ENCODE measurements around the gene ZFX. TPM values are rescaled to one million over a fixed set of nuclear protein-coding genes. Genes with fewer than 3 reads are reported as not detected.
"Not testable (repeated sequence)": the region's sequence is repeated elsewhere in the genome, so short reads cannot be mapped to it uniquely, and the experiment has no call there.

ZFX gene
- total RNA-seq, 1 donor from 2014 or later, result 59.1 TPM

DNA sequence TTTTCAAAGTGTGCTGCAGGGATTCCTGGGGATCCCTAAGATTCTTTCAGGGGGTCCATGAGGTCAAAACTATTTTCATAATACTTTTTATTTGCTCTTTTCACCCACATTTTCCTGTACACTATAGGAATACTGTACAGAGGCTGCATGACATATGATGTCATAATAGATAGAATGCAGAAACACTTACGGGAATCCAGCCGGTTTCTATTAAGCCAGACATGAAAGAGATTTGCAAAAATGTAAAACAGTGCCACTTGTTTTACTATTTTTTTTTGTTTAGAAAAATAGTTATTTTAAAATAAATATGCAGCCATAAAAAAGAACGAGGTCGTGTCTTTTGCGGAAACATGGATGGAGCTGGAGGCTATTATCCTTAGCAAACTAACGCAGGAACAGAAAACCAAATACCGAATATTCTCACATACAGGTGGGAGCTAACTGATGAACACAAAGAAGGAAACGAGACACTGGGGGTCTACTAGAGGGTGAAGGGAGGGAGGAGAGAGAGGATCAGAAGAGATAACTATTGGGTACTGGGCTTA, 5.0 kb downstream of the ZFX start:
- Mint-ChIP-seq H3K27me3 (ENCODE audit: insufficient read depth, low read depth) (no peaks in the 10 kb centered on the region), H3K36me3 (peaks cover 18% of the 10 kb centered on the region), H3K9me3 (no peaks in the 10 kb centered on the region), H3K27ac (no peak overlapping the region), H3K4me1 (peaks cover 23% of the 10 kb centered on the region), H3K4me3 (no peak overlapping the region)
- Histone ChIP-seq H3F3A (ENCODE audit: low read depth) (peaks cover 30% of the 10 kb centered on the region), H3K4me2 (no peak overlapping the region), H3K9ac (no peak overlapping the region), H3K9me3 (ENCODE audit: low read depth) (no peaks in the 10 kb centered on the region), H3K4me1 (peaks cover 24% of the 10 kb centered on the region), H3K79me2 (ENCODE audit: low read depth) (peaks cover 92% of the 10 kb centered on the region), H2AFZ (replicated peaks) (no peak overlapping the region), H3K4me3 (no peak overlapping the region), H3K27ac (no peak overlapping the region), H4K20me1 (ENCODE audit: low read depth) (peaks cover 64% of the 10 kb centered on the region), H3K27me3 (no peaks in the 10 kb centered on the region), H3K36me3 (peaks cover 19% of the 10 kb centered on the region)
- no peak for DNase-seq (ENCODE audit: low spot score)
- TF ChIP-seq EZH2phosphoT487 (IDR thresholded peaks at IDR 0.05) (no peak), EZH2 (IDR thresholded peaks at IDR 0.05) (no peak)
- TF ChIP-seq, protein P1, sequence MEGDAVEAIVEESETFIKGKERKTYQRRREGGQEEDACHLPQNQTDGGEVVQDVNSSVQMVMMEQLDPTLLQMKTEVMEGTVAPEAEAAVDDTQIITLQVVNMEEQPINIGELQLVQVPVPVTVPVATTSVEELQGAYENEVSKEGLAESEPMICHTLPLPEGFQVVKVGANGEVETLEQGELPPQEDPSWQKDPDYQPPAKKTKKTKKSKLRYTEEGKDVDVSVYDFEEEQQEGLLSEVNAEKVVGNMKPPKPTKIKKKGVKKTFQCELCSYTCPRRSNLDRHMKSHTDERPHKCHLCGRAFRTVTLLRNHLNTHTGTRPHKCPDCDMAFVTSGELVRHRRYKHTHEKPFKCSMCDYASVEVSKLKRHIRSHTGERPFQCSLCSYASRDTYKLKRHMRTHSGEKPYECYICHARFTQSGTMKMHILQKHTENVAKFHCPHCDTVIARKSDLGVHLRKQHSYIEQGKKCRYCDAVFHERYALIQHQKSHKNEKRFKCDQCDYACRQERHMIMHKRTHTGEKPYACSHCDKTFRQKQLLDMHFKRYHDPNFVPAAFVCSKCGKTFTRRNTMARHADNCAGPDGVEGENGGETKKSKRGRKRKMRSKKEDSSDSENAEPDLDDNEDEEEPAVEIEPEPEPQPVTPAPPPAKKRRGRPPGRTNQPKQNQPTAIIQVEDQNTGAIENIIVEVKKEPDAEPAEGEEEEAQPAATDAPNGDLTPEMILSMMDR (IDR thresholded peaks at IDR 0.05), result no peak

DNA sequence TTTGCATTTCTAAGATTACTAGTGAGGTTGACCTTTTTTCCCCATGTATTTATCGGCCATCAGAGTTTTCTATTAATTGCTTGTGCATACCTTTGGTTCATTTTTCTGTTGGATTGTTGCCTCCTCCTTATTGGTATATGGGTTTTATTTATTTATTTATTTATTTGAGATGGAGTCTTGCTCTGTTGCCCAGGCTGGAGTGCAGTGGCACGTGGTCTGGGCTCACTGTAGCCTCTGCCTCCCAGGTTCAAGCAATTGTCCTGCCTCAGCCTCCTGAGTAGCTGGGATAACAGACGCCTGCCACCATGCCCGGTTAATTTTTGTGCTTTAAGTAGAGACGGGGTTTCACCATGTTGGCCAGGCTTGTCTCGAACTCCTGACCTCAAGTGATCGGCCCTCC, 6.2 kb downstream of the ZFX start:
- H3F3A ChIP-seq (ENCODE audit: low read depth), result peaks cover 26% of the 10 kb centered on the region
- Mint-ChIP-seq H3K4me1 (peaks cover 23% of the 10 kb centered on the region), H3K36me3 (peaks cover 22% of the 10 kb centered on the region)
- H2AFZ ChIP-seq (replicated peaks); H3K4me2 ChIP-seq; H3K27me3 Mint-ChIP-seq (ENCODE audit: insufficient read depth, low read depth); H3K9me3 Mint-ChIP-seq; H3K4me3 ChIP-seq; H3K9me3 ChIP-seq (ENCODE audit: low read depth); H3K27ac ChIP-seq; H3K27me3 ChIP-seq; H3K9ac ChIP-seq; H3K27ac Mint-ChIP-seq; H3K4me3 Mint-ChIP-seq; DNase-seq (ENCODE audit: low spot score): not testable (repeated sequence)
- peaks cover 65% of the 10 kb centered on the region for H4K20me1 ChIP-seq (ENCODE audit: low read depth)
- peaks cover 19% of the 10 kb centered on the region for H3K36me3 ChIP-seq
- peaks cover 100% of the 10 kb centered on the region for H3K79me2 ChIP-seq (ENCODE audit: low read depth)
- H3K4me1 ChIP-seq, result peaks cover 24% of the 10 kb centered on the region

DNA sequence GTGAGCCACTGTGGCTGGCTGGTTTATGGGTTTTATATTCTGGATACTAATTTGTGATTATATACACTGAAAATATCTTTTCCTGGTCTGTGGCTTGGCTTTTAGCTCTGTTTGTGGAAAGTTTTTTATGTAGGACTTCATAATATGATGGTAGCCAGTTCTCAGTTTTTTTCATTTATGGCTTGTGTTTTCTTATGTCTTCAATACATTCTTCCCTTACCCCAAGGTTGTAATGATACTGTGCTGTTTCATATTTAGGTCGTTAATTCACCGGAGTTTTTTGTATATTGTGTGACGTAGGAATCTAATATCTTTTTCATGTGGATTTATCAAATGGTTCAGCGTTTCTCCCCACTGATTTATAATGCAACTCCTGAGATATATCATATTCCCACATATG, 6.6 kb downstream of the ZFX start:
- no peak overlapping the region for H3K27ac Mint-ChIP-seq
- peaks cover 22% of the 10 kb centered on the region for H3K4me1 ChIP-seq
- H3K9ac ChIP-seq, result no peak overlapping the region
- no peaks in the 10 kb centered on the region for H3K9me3 Mint-ChIP-seq
- H3F3A ChIP-seq (ENCODE audit: low read depth), result peaks cover 24% of the 10 kb centered on the region
- H3K9me3 ChIP-seq (ENCODE audit: low read depth), result no peaks in the 10 kb centered on the region
- TF ChIP-seq, protein P1 (IDR thresholded peaks at IDR 0.05), result no peak
- TF ChIP-seq EZH2 (IDR thresholded peaks at IDR 0.05) (no peak), EZH2phosphoT487 (IDR thresholded peaks at IDR 0.05) (no peak)
- H3K27me3 Mint-ChIP-seq (ENCODE audit: insufficient read depth, low read depth), result no peaks in the 10 kb centered on the region
- no peak overlapping the region for H3K4me3 Mint-ChIP-seq
- peaks cover 22% of the 10 kb centered on the region for H3K36me3 Mint-ChIP-seq
- no peak overlapping the region for H3K4me3 ChIP-seq
- no peak overlapping the region for H2AFZ ChIP-seq (replicated peaks)
- DNase-seq (ENCODE audit: low spot score), result no peak
- peaks cover 100% of the 10 kb centered on the region for H3K79me2 ChIP-seq (ENCODE audit: low read depth)
- peaks cover 19% of the 10 kb centered on the region for H3K4me1 Mint-ChIP-seq
- H3K36me3 ChIP-seq, result peaks cover 19% of the 10 kb centered on the region
- H3K27ac ChIP-seq, result no peak overlapping the region
- H3K27me3 ChIP-seq, result no peaks in the 10 kb centered on the region
- no peak overlapping the region for H3K4me2 ChIP-seq
- H4K20me1 ChIP-seq (ENCODE audit: low read depth), result peaks cover 63% of the 10 kb centered on the region

DNA sequence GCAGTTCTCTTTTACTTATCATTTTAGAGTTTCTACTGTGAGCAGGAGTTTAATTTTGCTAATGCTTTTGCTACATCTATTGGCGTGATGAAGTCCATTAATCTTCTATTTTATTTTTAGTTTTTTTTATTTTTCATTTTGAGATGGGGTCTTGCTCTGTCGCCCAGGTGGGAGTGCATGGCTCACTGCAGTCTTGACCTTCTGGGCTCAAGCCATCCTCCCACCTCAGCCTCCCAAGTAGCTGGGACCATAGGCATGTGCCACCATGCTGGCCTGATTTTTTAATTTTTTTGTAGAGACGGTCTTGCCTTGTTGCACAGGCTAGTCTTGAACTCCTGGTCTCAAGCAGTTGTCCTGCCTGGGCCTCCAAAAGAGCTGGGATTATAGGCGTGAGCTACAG, 9.4 kb downstream of the ZFX start:
- no peak overlapping the region for H3K9ac ChIP-seq
- H3K4me1 ChIP-seq, result peaks cover 10% of the 10 kb centered on the region
- H3K36me3 ChIP-seq, result peaks cover 15% of the 10 kb centered on the region
- no peak overlapping the region for H3K27ac ChIP-seq
- H3K4me1 Mint-ChIP-seq, result peaks cover 8% of the 10 kb centered on the region
- no peak overlapping the region for H3K27ac Mint-ChIP-seq
- TF ChIP-seq, protein P1 (IDR thresholded peaks at IDR 0.05), result no peak
- TF ChIP-seq EZH2phosphoT487 (IDR thresholded peaks at IDR 0.05) (no peak), EZH2 (IDR thresholded peaks at IDR 0.05) (no peak)
- no peaks in the 10 kb centered on the region for H3K27me3 ChIP-seq
- peaks cover 56% of the 10 kb centered on the region for H4K20me1 ChIP-seq (ENCODE audit: low read depth)
- no peak for DNase-seq (ENCODE audit: low spot score)
- H3K36me3 Mint-ChIP-seq, result peaks cover 25% of the 10 kb centered on the region
- H3F3A ChIP-seq (ENCODE audit: low read depth), result peaks cover 14% of the 10 kb centered on the region
- no peaks in the 10 kb centered on the region for H3K27me3 Mint-ChIP-seq (ENCODE audit: insufficient read depth, low read depth)
- H2AFZ ChIP-seq (replicated peaks), result no peak overlapping the region
- H3K9me3 Mint-ChIP-seq, result no peaks in the 10 kb centered on the region
- no peak overlapping the region for H3K4me3 ChIP-seq
- no peaks in the 10 kb centered on the region for H3K9me3 ChIP-seq (ENCODE audit: low read depth)
- H3K4me3 Mint-ChIP-seq, result no peak overlapping the region
- H3K79me2 ChIP-seq (ENCODE audit: low read depth), result peaks cover 100% of the 10 kb centered on the region
- H3K4me2 ChIP-seq, result no peak overlapping the region

Measured in neural progenitor cell (in vitro differentiated cells).